Colonic mucosa (tissue), 4 donors: ENCODE data around the gene PDE4D. TPM values are rescaled to one million over a fixed set of nuclear protein-coding genes. Genes with fewer than 3 reads are reported as not detected.

ENCODE experiments used
- DNase-seq: peaks from one replicate; pipeline ENCODE4 v3.0.0-alpha.2; 2020
- H3K27ac ChIP-seq: fragments of 200-600 bp; one replicate; pipeline ENCODE4 v1.8.0; 2021
- H3K27me3 ChIP-seq: fragments of 200-600 bp; one replicate; pipeline ENCODE4 v1.8.0; 2021
- H3K36me3 ChIP-seq: fragments of 200-600 bp; one replicate; pipeline ENCODE4 v1.8.0; 2021
- H3K4me1 ChIP-seq: fragments of 200-600 bp; one replicate; pipeline ENCODE4 v1.8.0; 2021; ENCODE audit warnings: mild to moderate bottlenecking
- H3K4me3 ChIP-seq: fragments of 200-600 bp; one replicate; pipeline ENCODE4 v1.8.0; 2021
- H3K9ac ChIP-seq, 2 donors: one replicate each; pipeline ENCODE4 v1.7.0; 2013; ENCODE audit warnings: control low read depth in 2 of 2, low read depth in 2 of 2, low read length in 2 of 2
- H3K9me3 ChIP-seq: fragments of 200-600 bp; one replicate; pipeline ENCODE4 v1.8.0; 2021
- CTCF ChIP-seq: fragments of 200-600 bp; IDR thresholded peaks from one replicate; pipeline ENCODE4 v1.8.0; 2022; ENCODE audit warnings: antibody characterized with exemption, mild to moderate bottlenecking
- intact Hi-C: fragments of 100-400 bp; cut with DNase I; formaldehyde crosslinking; loops from one replicate; pipeline ENCODE4 v1.14.1; 2022
- total RNA-seq, 2 donors: library from RNA; stranded (reverse); fragmentation: NEBNext Ultra II Directional in 1 of 2; extraction: Animal tissue kit (Norgen Biotek cat#: 25700) in 1 of 2; gene quantifications; one replicate each; pipeline ENCODE4 v1.2.1, GENCODE V29; 2021
- donor health status: healthy.
- donor health status: DM: no; HTN: no; CAD: no.
- donor health status: DM: no; HTN: no; CAD: no.

The PDE4D gene
- total RNA-seq, 2 donors from 2014 or later = 23.1 to 53.7 TPM

- Histone ChIP-seq H3K4me1 (no peaks in the 10 kb centered on the region), H3K9ac (no peak overlapping the region), H3K4me3 (no peak overlapping the region), H3K36me3 (no peaks in the 10 kb centered on the region), H3K9me3 (no peaks in the 10 kb centered on the region), H3K27ac (no peak overlapping the region), H3K27me3 (no peaks in the 10 kb centered on the region)
- intact Hi-C loops = no loop called here
- TF ChIP-seq CTCF = no peak
- DNase-seq = no peak
Observed at GRCh38 chr5:59354811-59355210, 538.7 kb downstream of the PDE4D start.

GRCh38 chr5:59354274-59354673 lies 539.3 kb downstream of the PDE4D start:
- H3K36me3 ChIP-seq = no peaks in the 10 kb centered on the region
- H3K4me1 ChIP-seq = no peaks in the 10 kb centered on the region
- H3K4me3 ChIP-seq = no peak overlapping the region
- no peak overlapping the region for H3K9ac ChIP-seq
- TF ChIP-seq CTCF = no peak
- no peak for DNase-seq
- H3K27me3 ChIP-seq = no peaks in the 10 kb centered on the region
- intact Hi-C loops = no loop called here
- no peak overlapping the region for H3K27ac ChIP-seq
- no peaks in the 10 kb centered on the region for H3K9me3 ChIP-seq

GRCh38 chr5:59351076-59351794 lies 542.3 kb downstream of the PDE4D start:
- TF ChIP-seq CTCF = no peak
- intact Hi-C loops = no loop called here
- H3K27me3 ChIP-seq = no peaks in the 10 kb centered on the region
- H3K9me3 ChIP-seq = no peaks in the 10 kb centered on the region
- no peaks in the 10 kb centered on the region for H3K4me1 ChIP-seq
- no peak overlapping the region for H3K4me3 ChIP-seq
- DNase-seq = no peak
- no peak overlapping the region for H3K9ac ChIP-seq
- no peak overlapping the region for H3K27ac ChIP-seq
- H3K36me3 ChIP-seq = no peaks in the 10 kb centered on the region

GRCh38 chr5:59348189-59348588 lies 545.3 kb downstream of the PDE4D start:
- no peak overlapping the region for H3K4me3 ChIP-seq
- H3K4me1 ChIP-seq = no peaks in the 10 kb centered on the region
- no peak for DNase-seq
- no peak for TF ChIP-seq CTCF
- no peak overlapping the region for H3K27ac ChIP-seq
- intact Hi-C loops = no loop called here
- no peaks in the 10 kb centered on the region for H3K27me3 ChIP-seq
- no peaks in the 10 kb centered on the region for H3K36me3 ChIP-seq
- H3K9me3 ChIP-seq = no peaks in the 10 kb centered on the region
- H3K9ac ChIP-seq = no peak overlapping the region

GRCh38 chr5:59346982-59347381 lies 546.5 kb downstream of the PDE4D start:
- Histone ChIP-seq H3K27me3 (no peaks in the 10 kb centered on the region), H3K9me3 (no peaks in the 10 kb centered on the region), H3K4me1 (no peaks in the 10 kb centered on the region), H3K36me3 (no peaks in the 10 kb centered on the region), H3K9ac (no peak overlapping the region), H3K27ac (no peak overlapping the region), H3K4me3 (no peak overlapping the region)
- intact Hi-C loops = no loop called here
- DNase-seq = no peak
- no peak for TF ChIP-seq CTCF
